Measurements from ENCODE around the gene MRTFA. TPM values are rescaled to one million over a fixed set of nuclear protein-coding genes. Genes with fewer than 3 reads are reported as not detected.

MRTFA gene
- total and polyA plus RNA-seq, 9 of the 15 experiments (the other 6 are each of a cell fraction or from before 2014, with no cell fraction given) = 0.84 to 21.1 (median 3.7) TPM

- intact Hi-C loops (cut with micrococcal nuclease) (no loop called here), in situ Hi-C loops (cut with MboI) (no loop called here)
- ATAC-seq = no peak
- ChIA-PET POLR2A (interaction anchor here (0.6 to 1.0 kb wide), 2 partner anchors 13 to 603 kb away, joined by 4 to 5 read pairs; no protein-coding TSS in a partner anchor), CTCF (ENCODE audit: low intra/inter-chr PET ratio) (no interaction called here)
- Histone ChIP-seq H4K20me1 (replicated peaks; ENCODE audit: control insufficient read depth, insufficient read depth, low read length) (no peaks in the 10 kb centered on the region), H3K27ac (ENCODE audit: extremely low read depth, low read depth, low read length) (no peak overlapping the region), H3K4me2 (ENCODE audit: insufficient read depth, low read length) (no peak overlapping the region), H3K4me1 (replicated peaks in 1 of 2; ENCODE audit: control insufficient read depth in 2 of 2, insufficient read depth in 2 of 2, low read length in 2 of 2) (no peaks in the 10 kb centered on the region; a peak in 1 of 5 replicates), H3K9ac (ENCODE audit: insufficient read depth in 1 of 2, low read depth in 2 of 2, low read length in 2 of 2) (no peak overlapping the region), H3K79me2 (ENCODE audit: control insufficient read depth, insufficient read depth, low read length) (no peaks in the 10 kb centered on the region; the same call in 2 of the 3 replicates), H3K4me3 (no peak overlapping the region), H3K9me3 (replicated peaks; ENCODE audit: control insufficient read depth, insufficient read depth, low read depth, low read length) (no peaks in the 10 kb centered on the region), H3K36me3 (ENCODE audit: control insufficient read depth, insufficient read depth, low read length) (no peaks in the 10 kb centered on the region; the same call in 2 of the 3 replicates), H3K27me3 (ENCODE audit: control insufficient read depth in 2 of 2, insufficient read depth in 2 of 2, low read length in 2 of 2) (no peaks in the 10 kb centered on the region), H3K9me1 (ENCODE audit: control insufficient read depth, insufficient read depth, low read length) (peaks cover 3% of the 10 kb centered on the region), H2AFZ (ENCODE audit: low read depth, low read length) (no peak overlapping the region)
- no peak for DNase-seq (ENCODE audit: extremely low read depth in 1 of 4, low spot score in 3 of 4)
- FAIRE-seq = no peak
- TF ChIP-seq HLTF (IDR thresholded peaks at IDR 0.05) = no peak
- TF ChIP-seq ZBTB7A (IDR thresholded peaks at IDR 0.05; ENCODE audit: borderline replicate concordance, control insufficient read depth, low read depth, low read length) = no peak
- no peak for TF ChIP-seq PRMT5 (CRISPR knock-in tag; IDR thresholded peaks at IDR 0.05)
- TF ChIP-seq ZFPM2 (CRISPR knock-in tag; IDR thresholded peaks at IDR 0.05) = no peak
- no peak for TF ChIP-seq RUNX1 (IDR thresholded peaks at IDR 0.05; ENCODE audit: low read depth)
- no peak for TF ChIP-seq AFF4 (CRISPR knock-in tag; IDR thresholded peaks at IDR 0.05)
- TF ChIP-seq BCOR (IDR thresholded peaks at IDR 0.05) = no peak
- TF ChIP-seq SAFB (IDR thresholded peaks at IDR 0.05; ENCODE audit: borderline replicate concordance, low read depth, low read length) = no peak
- no TSS peak for BruUV-seq (replicated peaks)
These were observed 186.9 kb downstream of the MRTFA start for GRCh38 chr22:40449676-40450035.
